ENCODE data around the gene RPS14. TPM values are rescaled to one million over a fixed set of nuclear protein-coding genes. Genes with fewer than 3 reads are reported as not detected.

The RPS14 gene
- total and polyA plus RNA-seq, 9 of the 15 experiments (the other 6 are each of a cell fraction or from before 2014, with no cell fraction given): 1,824 to 5,983 (median 3,017) TPM

- no peak for TF ChIP-seq ZBTB26 (CRISPR knock-in tag; IDR thresholded peaks at IDR 0.05)
- no peak for TF ChIP-seq ZNF561 (CRISPR knock-in tag; conservative IDR thresholded peaks at IDR 0.05)
- no peak for TF ChIP-seq ZNF717 (CRISPR knock-in tag; IDR thresholded peaks at IDR 0.05)
- TF ChIP-seq ZNF133 (CRISPR knock-in tag; IDR thresholded peaks at IDR 0.05): no peak
- peak; percentile 30; the same call in 1 of the 2 replicates for TF ChIP-seq MYC (IDR thresholded peaks at IDR 0.05; ENCODE audit: low read depth, low read length)
- no peak for TF ChIP-seq MYC (CRISPR knock-in tag; IDR thresholded peaks at IDR 0.05; ENCODE audit: borderline replicate concordance, low read depth)
- TF ChIP-seq CHD2 (IDR thresholded peaks at IDR 0.05; ENCODE audit: low read depth, low read length): peak; percentile 37; the same call in 1 of the 2 replicates
- no peak for TF ChIP-seq TFE3 (CRISPR knock-in tag; IDR thresholded peaks at IDR 0.05)
- TF ChIP-seq FOXJ2 (tag; IDR thresholded peaks at IDR 0.05): no peak
- TF ChIP-seq LEF1 (IDR thresholded peaks at IDR 0.05): no peak; the same call in 1 of the 2 replicates
- TF ChIP-seq ZBTB34 (CRISPR knock-in tag; IDR thresholded peaks at IDR 0.05): no peak
- TF ChIP-seq DIDO1 (tag; IDR thresholded peaks at IDR 0.05; ENCODE audit: low read depth): no peak
- TF ChIP-seq MAZ (CRISPR knock-in tag; conservative IDR thresholded peaks at IDR 0.05 in 1 of 2, IDR thresholded peaks at IDR 0.05 in 1 of 2): no peak
- TF ChIP-seq ZNF586 (CRISPR knock-in tag; conservative IDR thresholded peaks at IDR 0.05): no peak
Observed at GRCh38 chr5:150461231-150461630, 11.7 kb upstream of the RPS14 start (continued).
